NCI-H446 treated with DMSO at 0.1 percent for 48 hours (cell line): ENCODE measurements around the gene MBD1.
"Not testable (repeated sequence)": the region's sequence is repeated elsewhere in the genome, so short reads cannot be mapped to it uniquely, and the experiment has no call there.

ENCODE experiments used
- DNase-seq: peaks from one replicate; lab custom pipeline; 2025; lab: John Stamatoyannopoulos, UW

The MBD1 gene

GRCh38 chr18:50289108-50289443, 7.8 kb upstream of the MBD1 start:
- DNase-seq, result no peak

- DNase-seq, result not testable (repeated sequence)
These were observed 7.2 kb upstream of the MBD1 start for GRCh38 chr18:50288348-50289107.

- peak; percentile 98 for DNase-seq
These were observed 6.4 kb upstream of the MBD1 start, which contains the start of gene CXXC1 for GRCh38 chr18:50287441-50288347. Gene CXXC1 (minus strand): TSS chr18:50287692. CDS start chr18:50287589, 103 bp downstream.

GRCh38 chr18:50287028-50287440, 5.7 kb upstream of the MBD1 start:
- no peak for DNase-seq

- no peak for DNase-seq
These were observed 5.2 kb upstream of the MBD1 start for GRCh38 chr18:50286391-50287027.

- DNase-seq, result no peak
These were observed 4.5 kb upstream of the MBD1 start for GRCh38 chr18:50285631-50286321.

- no peak for DNase-seq
These were observed 3.7 kb upstream of the MBD1 start for GRCh38 chr18:50285071-50285470.

GRCh38 chr18:50284255-50284885, 3.0 kb upstream of the MBD1 start:
- no peak for DNase-seq

GRCh38 chr18:50283469-50284209, 2.3 kb upstream of the MBD1 start:
- no peak for DNase-seq

- DNase-seq, result no peak
These were observed 1.4 kb upstream of the MBD1 start for GRCh38 chr18:50282521-50283335.

- no peak for DNase-seq
These were observed 723 bp upstream of the MBD1 start for GRCh38 chr18:50281972-50282520.

GRCh38 chr18:50280707-50281294, 522 bp downstream of the MBD1 start:
- DNase-seq, result no peak

- no peak for DNase-seq
These were observed 1.6 kb downstream of the MBD1 start for GRCh38 chr18:50279752-50280151.

GRCh38 chr18:50277942-50278341, 3.4 kb downstream of the MBD1 start:
- DNase-seq, result no peak

GRCh38 chr18:50276452-50276851, 4.9 kb downstream of the MBD1 start:
- no peak for DNase-seq

GRCh38 chr18:50275503-50276036, 5.8 kb downstream of the MBD1 start:
- DNase-seq, result no peak

- DNase-seq, result no peak
These were observed 6.4 kb downstream of the MBD1 start for GRCh38 chr18:50274941-50275340.

GRCh38 chr18:50274044-50274442, 7.3 kb downstream of the MBD1 start:
- DNase-seq, result no peak
